Stimulated activated CD8-positive, alpha-beta memory T cell treated with anti-CD3 and anti-CD28 coated beads, Interleukin-2, amount 100 ng/mL, for 1 hour (primary cell): Measurements from ENCODE around the gene RNU6-7.

Source experiments
- DNase-seq, 2 donors: peaks; one replicate each; pipeline ENCODE4 v3.0.0-alpha.2; 2020; ENCODE audit warnings: low read depth in 2 of 2

Gene RNU6-7

DNA sequence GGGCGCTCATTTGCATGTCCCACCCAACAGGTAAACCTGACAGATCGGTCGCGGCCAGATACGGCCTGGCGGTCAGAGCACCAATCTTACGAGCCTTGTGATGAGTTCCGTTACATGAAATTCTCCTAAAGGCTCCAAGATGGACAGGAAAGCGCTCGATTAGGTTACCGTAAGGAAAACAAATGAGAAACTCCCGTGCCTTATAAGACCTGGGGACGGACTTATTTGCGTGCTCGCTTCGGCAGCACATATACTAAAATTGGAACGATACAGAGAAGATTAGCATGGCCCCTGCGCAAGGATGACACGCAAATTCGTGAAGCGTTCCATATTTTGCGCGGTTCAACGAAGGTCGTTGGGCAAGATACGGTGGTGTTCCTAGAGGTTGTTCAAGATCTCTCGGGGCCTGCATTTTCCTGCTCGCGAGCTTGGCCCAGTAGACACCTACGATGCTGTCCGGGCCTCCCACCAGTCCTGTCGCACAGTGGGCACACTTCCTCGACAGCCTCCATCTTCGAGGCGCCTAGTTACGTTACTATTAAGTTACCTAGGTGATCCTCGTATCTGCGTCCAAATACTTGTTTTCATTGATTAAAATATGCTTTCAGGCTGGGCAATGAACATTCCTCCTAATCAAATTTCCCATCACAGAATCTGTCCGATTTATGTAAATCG lies at the start of gene RNU6-7:
RNU6-7 (plus strand) TSS at position 230 of the 675 bp plus-strand sequence.
- no peak for DNase-seq

DNA sequence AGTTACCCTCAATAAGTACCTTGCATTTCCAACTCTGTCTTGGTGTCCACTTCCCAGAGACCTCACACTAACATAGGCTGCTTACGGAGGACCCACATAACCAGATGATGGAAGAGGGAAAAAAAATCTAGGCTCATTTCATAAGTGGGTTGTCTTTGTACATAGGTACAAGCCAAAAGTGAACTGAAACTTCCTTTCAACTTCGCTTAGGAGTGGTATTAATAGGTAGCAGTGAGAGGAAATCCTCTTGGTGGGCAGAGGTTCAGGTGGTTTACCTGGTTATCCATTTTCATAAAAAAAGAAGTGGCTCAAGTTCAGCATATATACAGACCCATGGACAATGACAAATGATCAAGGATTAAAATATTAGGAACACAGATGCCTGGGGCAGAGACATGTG lies 35.8 kb upstream of the RNU6-7 start:
- DNase-seq: no peak

DNA sequence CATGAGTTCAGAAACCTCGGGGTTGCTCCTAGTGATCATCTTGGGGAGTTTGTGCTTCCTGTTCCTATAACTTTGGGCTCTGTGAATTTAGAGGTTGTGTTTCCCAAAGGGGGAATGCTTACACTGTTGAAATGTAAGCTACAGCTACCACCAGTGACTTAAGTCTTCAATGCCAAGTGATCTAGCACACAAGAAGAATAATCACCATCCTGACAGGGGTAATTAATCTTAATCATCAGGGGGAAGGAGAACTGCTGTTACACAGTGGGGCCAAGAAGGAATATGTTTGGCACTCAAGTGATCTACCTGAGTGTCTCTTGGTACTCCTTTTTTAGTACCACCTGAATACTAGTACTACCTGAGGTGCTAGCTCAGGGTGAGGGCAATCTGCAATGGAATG lies 34.9 kb upstream of the RNU6-7 start:
- DNase-seq: no peak

GRCh38 chr14:32167907-32168306 lies 33.9 kb upstream of the RNU6-7 start:
- DNase-seq: no peak

DNA sequence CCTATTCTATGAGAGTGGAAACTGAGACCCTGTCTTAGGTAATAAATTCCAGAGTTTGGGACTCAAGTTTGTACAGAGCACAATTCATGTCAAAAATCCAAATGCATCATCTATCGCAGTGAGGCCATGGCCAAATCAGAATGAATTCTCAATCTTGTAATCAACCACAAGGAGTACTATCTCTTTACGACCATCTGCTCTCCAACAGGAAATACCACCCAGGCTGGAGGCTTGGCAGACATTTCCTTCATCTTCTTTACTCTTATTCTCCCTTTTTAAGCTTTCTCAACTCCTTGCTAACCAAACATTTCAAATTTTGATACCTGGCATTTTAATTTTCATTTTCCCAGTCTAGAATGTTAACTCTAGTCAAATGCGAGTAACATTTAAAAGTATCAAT lies 32.7 kb upstream of the RNU6-7 start:
- DNase-seq: no peak

GRCh38 chr14:32171469-32171868 lies 30.4 kb upstream of the RNU6-7 start:
- no peak for DNase-seq

DNA sequence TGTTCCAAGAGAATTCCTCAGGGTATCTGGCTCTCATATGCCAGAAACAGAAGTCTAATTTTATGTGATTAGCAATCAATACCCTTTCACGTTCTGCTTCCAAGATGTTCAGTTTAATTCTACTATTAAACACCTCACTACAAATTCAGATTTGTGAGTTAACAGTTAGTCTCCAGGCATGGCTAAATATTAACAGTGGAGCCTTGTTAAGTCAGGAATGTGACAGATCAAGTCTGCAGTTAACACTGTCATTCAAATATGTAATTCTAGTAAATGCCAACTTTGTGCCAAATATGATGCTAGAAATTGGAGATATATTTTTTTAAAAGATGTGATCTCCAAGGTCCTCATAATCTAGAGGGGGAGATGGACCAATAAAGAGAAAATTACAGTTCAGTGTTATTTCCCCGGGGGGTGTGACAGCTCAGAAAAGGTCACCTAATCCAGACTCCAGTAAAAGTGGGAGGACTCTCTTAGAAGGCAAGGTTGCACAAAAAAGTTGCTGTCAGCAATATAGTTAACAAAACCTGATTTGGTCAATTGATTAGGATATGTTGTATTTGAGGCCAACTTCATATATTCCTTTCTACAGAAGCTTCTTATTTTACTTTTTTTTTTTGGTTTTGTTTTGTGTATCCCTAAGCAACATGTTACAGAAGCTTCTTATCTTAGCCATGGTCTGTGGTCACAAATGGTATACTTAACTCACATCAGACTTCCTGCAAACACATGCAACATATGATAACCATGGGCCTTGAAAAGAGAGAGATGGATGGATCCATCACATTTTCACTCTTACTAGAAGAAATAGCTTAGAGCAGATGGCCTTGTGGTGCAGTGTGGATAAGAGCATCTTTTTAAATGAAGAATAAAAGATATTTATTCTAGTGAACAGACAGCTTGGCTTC lies 18.4 kb upstream of the RNU6-7 start:
- no peak for DNase-seq

DNA sequence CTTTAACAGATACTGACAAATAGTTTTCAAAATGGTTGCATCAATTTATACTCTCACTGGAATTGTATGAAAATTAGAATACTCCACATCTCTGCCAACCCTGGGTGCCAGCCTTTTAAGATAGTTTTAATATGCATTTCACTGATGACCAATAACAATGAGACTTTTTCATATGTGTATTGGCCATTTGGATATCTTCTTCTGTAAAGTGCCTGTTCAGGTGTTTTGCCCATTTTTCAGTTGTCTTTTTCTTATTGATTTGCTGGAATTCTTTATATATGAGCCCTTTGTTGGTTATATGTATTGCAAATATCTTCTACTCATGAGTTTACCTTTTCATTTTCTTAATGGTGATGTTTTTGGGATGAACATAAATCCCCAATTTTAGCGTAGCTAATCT lies 16.7 kb upstream of the RNU6-7 start:
- no peak for DNase-seq

DNA sequence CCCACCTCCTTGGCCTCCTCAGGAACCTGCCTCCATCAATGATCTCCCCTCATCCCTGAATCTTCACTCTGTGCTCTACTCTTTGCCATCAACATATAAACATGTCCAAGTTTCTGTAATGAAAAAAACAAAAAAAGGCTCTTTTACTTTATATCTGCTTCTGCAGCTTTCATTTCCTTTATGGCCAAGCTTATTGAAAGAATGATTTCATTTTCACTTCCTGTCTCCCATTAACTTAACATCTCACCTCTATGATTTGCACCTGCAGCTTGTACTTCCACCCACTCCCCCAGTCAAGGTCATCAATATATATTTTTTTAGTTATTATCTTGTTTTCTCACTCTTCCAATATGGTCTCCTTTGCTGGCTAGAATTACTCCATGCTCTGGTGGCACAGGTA lies 15.6 kb upstream of the RNU6-7 start:
- no peak for DNase-seq

- DNase-seq: no peak
Measured at GRCh38 chr14:32189811-32190210, 12.0 kb upstream of the RNU6-7 start.

DNA sequence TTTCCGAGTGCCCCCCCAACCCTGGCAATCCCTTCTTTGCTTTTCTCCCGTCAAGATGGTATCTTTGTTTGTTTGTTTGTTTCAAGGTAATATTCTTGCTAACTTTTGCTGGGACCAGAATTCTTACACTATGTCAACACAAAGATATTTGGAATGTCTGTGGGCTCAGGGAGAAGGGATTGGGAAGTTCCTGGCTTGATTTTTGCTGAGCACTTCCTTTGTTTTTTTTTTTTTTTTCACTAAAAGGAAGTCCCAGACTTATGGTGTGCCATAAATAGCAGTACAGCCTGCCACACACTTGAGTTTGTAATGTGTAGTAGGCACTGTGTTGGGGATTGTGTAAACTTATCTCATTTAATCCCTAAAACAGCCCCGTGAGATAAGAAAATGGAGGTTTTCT lies 11.2 kb upstream of the RNU6-7 start:
- no peak for DNase-seq

DNA sequence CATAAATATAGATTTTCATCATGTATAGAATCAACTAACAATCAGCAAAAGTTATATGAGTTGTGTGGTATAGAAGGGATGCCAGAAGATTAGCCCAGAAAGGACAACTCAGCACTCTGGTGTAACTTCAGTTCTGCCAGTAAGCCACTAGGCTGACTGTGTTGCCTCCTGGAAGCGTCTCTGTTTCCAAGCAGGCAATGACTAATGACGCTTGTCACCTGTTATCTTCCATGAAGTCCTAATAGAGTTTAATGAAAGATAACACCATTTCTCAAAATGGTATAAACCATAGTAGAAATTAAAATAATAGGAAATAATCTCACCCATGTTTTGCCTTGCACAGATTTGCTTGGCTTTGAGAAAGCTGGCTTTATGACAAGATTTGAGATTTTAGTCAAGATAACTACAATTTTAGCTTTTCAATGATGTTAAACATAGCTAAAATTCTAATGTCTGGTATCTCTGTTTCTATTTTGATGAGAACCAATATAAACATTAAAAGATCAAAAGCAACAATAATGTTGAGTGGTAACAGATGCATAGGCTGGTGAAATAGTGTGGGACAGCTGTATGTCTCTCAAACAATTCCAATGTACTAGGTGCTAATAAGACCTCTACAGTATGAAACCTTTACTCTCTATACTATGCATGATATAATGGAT lies 9.0 kb upstream of the RNU6-7 start:
- no peak for DNase-seq

DNA sequence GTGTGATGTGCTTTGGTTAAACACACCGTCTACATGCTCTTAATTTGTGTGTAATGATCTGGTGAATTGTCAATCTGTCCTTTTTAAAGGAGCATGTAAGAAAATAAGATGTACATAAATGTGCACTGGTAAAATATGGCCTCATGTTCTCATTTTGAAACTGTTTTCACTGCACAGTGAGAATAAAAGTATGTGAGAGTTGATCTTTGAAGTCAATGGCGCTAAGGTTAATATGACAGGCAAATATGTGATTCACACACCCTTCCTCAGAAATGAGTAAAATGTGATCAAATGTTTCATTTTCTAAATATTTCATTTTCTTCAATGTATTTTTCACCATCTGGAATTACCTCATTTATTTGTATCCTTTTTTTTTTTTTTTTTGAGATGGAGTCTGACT lies 8.3 kb upstream of the RNU6-7 start:
- DNase-seq: no peak

DNA sequence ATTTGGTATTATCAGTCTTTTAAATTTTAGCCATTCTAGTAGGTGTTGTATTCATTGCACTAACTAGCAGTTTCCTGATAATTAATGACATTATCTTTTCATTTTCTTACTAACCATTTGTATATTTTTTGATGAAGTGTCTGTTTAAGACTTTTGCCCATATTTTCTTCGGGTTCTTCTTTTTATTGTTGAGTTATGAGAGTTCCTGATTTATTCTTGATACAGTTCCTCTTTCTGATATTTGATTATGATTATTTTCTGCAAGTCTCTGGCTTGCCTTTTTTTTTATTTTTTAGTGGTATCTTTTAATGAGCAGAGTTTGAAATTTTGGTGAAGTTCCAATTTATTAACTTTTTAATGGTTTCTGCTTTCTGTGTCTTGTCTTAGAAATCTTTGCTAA lies 6.2 kb upstream of the RNU6-7 start:
- DNase-seq: no peak

DNA sequence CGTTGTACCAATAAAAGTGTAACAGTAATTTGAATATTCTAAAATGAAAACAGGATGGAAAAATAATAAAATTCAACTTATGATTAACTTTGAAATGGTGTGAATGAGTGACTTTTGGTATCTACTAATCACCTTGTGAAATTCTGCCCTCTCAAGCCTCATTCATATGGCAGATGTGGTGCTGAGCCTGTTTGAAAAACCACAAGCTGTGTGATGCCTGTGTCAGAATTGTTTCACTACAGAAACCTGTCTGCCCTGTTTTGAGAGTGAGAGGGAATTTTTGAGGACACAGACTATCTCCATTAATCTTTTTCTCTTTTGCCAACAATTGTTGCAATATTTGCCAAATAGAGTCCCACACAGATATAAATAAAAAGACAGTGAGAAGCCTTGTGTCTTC lies 3.9 kb upstream of the RNU6-7 start:
- DNase-seq: no peak

DNA sequence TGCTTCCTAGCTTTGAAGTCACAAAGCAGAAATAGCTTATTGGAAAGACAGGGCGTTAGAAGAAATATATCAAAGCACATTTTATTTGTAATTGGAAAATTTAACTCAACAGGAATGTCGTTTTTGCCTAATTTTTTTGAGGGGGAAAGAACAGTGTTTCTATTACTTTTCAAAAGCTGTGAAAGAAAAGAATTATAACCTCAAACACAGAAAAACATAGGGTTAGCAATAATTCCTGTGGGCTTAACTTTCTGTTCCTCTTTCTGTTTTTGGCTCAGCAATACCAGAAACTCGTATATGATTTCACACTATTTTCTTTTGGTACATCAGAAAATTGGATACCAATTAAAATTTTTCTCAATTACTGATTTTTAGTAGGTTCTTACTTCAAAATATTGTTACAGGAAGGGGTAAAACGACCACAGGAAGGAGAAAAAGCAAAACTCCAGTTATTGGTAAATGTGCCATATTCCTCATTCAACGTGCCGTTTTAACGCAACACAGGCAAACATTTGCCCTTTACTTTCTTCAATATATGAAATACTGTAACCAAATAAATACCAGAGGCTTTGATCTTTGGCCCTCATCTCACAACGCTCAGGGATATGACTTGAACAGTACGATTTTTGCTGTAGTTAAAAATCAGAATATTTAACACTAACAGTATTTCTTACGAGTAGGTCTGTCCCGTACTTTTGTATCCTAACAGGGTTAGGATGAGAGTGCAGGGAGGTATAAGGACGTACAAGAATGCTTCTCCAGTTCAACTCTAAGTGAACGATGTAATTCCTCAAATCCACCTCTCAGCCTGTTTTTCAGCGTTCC lies 1.3 kb upstream of the RNU6-7 start:
- DNase-seq: no peak

- DNase-seq: peak; percentile 34 to 58
Measured at GRCh38 chr14:32201193-32201815, 541 bp upstream of the RNU6-7 start.

DNA sequence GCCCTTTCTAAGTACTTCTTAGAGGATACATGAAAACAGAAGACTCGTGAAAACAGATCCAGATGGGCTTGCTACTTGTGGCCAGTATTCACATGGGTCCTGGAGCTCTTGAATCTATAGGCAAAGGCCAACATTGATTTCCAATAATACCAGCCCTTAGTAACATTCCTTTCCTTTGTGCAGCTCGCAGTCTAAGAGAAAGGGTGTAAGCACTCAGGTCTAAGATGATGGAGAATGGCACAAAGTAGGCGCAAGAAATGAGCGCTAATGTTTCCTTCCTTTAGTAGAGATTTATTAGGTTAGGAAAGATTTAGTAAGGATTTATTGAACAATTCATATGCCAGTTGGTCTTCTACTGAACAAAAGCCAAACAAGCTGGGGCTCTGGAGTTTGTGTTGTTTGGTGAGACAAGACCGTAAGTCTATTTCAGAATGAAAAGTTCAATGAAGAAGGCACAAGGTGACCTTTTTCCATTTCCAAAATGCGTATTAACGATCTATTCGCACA lies 699 bp downstream of the RNU6-7 start:
- no peak for DNase-seq

DNA sequence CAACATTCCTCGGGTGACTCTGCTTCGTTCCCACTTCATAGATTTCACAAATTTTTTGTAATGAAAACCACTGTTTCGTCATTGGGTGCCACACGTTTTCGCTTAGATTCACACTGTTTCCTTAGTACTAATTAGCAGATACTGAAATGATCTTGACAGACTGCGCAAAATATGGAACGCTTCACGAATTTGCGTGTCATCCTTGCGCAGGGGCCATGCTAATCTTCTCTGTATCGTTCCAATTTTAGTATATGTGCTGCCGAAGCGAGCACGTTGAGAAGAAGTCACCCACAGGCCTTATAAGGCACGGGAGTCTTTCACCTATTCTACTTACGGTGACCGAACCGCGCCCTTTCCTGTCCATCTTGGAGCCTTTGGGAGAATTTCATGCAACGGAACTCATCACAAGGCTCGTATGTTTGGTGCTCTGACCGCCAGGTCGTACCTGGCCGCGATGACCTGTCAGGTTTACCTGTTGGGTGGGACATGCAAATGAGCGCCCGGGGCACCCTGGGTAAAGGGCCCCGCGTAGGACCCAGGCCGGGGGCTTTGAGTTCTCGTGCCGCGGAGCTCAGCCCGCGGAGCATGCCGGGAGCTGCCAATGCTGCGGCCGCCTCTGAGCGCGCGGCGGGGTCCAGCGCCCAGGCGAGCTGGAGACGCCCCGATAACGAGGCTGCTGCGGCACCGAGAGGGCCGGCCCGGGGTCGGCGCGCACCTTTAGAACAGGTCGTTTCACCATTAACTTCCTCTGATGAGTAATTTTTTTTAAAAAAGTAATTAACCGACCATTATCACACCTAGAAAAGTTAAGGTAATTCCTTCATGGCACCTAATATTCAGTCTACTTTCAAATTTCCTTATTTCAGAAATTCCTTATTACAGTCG lies 1.4 kb downstream of the RNU6-7 start, which contains the start of gene RNU6-8:
RNU6-8 (minus strand) TSS at position 272 of the 885 bp plus-strand sequence.
- DNase-seq: peak; percentile 64 to 79

GRCh38 chr14:32203928-32204357 lies 2.1 kb downstream of the RNU6-7 start:
- DNase-seq: no peak
